Erythroblast (primary cell): ENCODE data around the gene CLEC9A.

ENCODE experiments used
- DNase-seq, 2 experiments: peaks; one replicate each; lab custom pipeline; 2025; lab: John Stamatoyannopoulos, UW
- GATA1 ChIP-seq: IDR thresholded peaks from 2 replicates; pipeline ENCODE4 v1.6.1; 2011; ENCODE audit warnings: low read depth, mild to moderate bottlenecking, control low read depth, low read length, moderate library complexity
- POLR2A ChIP-seq: IDR thresholded peaks from 2 replicates; pipeline ENCODE4 v1.6.1; 2011; ENCODE audit warnings: mild to moderate bottlenecking, low read length

Gene CLEC9A

DNA sequence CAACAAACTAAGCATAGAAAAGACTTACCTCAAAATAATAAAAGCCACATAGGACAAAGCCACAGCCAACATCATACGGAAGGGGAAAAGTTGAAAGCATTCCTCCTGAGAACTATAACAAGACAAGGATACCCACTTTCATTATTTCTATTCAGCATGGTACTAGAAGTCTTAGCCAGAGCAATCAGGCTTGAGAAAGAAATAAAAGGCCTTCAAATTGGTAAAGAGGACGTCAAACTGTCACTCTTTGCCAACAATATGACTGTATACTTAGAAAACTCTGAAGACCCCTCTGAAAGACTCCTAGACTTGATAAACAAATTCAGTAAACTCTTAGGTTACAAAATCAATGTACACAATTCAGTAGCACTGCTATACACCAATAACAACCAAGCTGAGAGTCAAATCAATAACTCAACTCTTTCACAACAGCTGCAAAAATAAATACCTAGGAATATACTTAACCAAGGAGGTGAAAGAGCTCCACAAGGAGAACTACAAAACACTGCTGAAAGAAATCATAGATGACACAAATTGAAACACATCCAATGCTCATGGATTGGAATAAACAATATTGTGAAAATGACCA lies 79.9 kb downstream of the CLEC9A start:
- no peak for DNase-seq
- no peak for TF ChIP-seq POLR2A
- TF ChIP-seq GATA1, result no peak

- no peak for TF ChIP-seq GATA1
- TF ChIP-seq POLR2A, result no peak
- no peak for DNase-seq
Observed at GRCh38 chr12:10111451-10111850, 81.0 kb downstream of the CLEC9A start.

- DNase-seq, result no peak
- TF ChIP-seq GATA1, result no peak
Observed at GRCh38 chr12:10113075-10113474, 82.6 kb downstream of the CLEC9A start.

DNA sequence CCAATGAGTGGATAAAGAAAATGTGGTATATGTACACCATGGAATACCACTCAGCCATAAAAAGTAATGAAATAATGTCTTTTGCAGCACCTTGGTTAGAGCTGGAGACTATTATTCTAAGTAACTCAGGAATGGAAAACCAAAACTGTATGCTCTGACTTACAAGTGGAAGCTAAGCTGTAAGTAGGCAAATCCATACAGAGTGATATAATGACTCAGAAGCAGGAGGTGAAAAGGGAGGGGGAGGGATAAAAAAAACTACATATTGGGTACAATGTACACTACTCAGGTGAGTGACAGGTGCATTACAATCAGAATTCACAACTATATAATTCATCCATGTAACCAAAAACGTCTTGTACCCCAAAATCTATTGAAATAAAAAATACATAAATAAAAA lies 83.4 kb downstream of the CLEC9A start:
- TF ChIP-seq GATA1, result no peak
- TF ChIP-seq POLR2A, result no peak
- DNase-seq, result no peak

DNA sequence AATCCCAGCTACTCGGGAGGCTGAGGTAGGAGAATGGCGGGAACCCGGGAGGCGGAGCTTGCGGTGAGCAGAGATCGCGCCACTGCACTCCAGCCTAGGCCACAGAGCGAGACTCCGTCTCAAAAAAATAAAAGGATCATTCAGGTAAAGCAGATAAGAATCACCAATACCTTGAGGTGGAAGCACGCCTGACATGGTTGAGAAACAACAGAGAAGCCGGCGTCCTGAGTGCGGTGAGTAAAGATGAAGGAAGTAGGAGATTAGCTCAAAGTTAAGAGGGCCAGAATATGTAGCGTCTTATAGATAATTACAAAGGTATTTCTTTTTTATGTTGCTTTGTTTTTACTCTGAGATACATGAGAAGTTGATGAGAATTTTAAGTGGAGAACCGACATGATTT lies 84.8 kb downstream of the CLEC9A start:
- TF ChIP-seq POLR2A (no peak), GATA1 (no peak)

More for the DNA sequence above, 84.8 kb downstream of the CLEC9A start:
- DNase-seq, result no peak
